H1 (cell line): ENCODE measurements around the gene UBE3B. TPM values are rescaled to one million over a fixed set of nuclear protein-coding genes. Genes with fewer than 3 reads are reported as not detected.

Source experiments
- CHD7 ChIP-seq: fragments of 300-600 bp; sonication (generic); IDR thresholded peaks from 2 replicates; pipeline ENCODE4 v1.7.1; 2012; ENCODE audit warnings: low read length, moderate library complexity, mild to moderate bottlenecking, inconsistent platforms; ENCODE audit not compliant: insufficient replicate concordance
- SP2 ChIP-seq: IDR thresholded peaks from 2 replicates; pipeline ENCODE4 v1.6.1; 2012; ENCODE audit warnings: mild to moderate bottlenecking, low read length, inconsistent platforms
- TEAD4 ChIP-seq: IDR thresholded peaks from 2 replicates; pipeline ENCODE4 v1.6.1; 2012; ENCODE audit warnings: low read depth, low read length, inconsistent platforms, mixed read lengths
- YY1 ChIP-seq: IDR thresholded peaks from 2 replicates; pipeline ENCODE4 v1.6.1; 2011; ENCODE audit warnings: low read depth, mild to moderate bottlenecking, low read length
- polyA plus RNA-seq, 7 experiments: library from polyadenylated mRNA; depleted of rRNA in 3 of 7; stranded (reverse) in 5 of 7; unstranded in 2 of 7; fragments of >200 nt in 5 of 7; fragments of 200-250 nt in 2 of 7; gene quantifications; 1 replicate in 5 of 7; 2 replicates in 1 of 7; 4 replicates in 1 of 7; pipeline versions ENCODE4 v1.2.1 to v1.2.3, GENCODE V29; 2011 to 2013; ENCODE audit warnings: missing spikeins in 2 of 7, mixed read lengths in 2 of 7
- total RNA-seq: library from RNA; stranded (reverse); fragmentation: NEBNext Ultra II Directional; extraction: Animal tissue kit (Norgen Biotek cat#: 25700); gene quantifications from 2 replicates; pipeline ENCODE4 v1.2.1, GENCODE V29; 2021

Gene UBE3B
- total and polyA plus RNA-seq, 2 of the 8 experiments (the other 6 are each of a cell fraction or from before 2014, with no cell fraction given): 14.0 to 21.1 TPM

GRCh38 chr12:109555431-109556315, 78.2 kb downstream of the UBE3B start (continued):
- TF ChIP-seq CHD7 (no peak), SP2 (no peak), TEAD4 (no peak), YY1 (no peak)
- TF ChIP-seq, all 59 proteins: peak for 0
